ENCODE results near the gene ADRB1.

DNA sequence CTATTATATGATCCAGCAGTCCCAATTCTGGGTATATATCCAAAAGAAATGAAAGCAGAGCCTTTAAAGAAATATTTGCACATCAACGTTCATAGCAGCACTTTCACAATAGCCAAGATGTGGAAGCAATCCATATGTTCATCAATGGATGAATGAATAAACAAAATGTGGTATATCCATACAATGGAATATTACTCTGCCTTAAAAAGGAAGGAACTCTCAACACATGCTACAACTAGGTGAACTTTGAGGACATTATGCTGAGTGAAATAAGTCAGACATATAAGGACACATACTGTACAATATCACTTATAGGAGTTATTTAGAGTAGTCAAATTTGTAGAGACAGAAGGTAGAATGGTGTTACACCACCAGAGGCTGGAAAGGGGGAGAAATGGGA is 28.0 kb upstream of the ADRB1 start:
- TF ChIP-seq, protein P1, sequence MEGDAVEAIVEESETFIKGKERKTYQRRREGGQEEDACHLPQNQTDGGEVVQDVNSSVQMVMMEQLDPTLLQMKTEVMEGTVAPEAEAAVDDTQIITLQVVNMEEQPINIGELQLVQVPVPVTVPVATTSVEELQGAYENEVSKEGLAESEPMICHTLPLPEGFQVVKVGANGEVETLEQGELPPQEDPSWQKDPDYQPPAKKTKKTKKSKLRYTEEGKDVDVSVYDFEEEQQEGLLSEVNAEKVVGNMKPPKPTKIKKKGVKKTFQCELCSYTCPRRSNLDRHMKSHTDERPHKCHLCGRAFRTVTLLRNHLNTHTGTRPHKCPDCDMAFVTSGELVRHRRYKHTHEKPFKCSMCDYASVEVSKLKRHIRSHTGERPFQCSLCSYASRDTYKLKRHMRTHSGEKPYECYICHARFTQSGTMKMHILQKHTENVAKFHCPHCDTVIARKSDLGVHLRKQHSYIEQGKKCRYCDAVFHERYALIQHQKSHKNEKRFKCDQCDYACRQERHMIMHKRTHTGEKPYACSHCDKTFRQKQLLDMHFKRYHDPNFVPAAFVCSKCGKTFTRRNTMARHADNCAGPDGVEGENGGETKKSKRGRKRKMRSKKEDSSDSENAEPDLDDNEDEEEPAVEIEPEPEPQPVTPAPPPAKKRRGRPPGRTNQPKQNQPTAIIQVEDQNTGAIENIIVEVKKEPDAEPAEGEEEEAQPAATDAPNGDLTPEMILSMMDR (IDR thresholded peaks at IDR 0.05; ENCODE audit: poor library complexity), result no peak
- TF ChIP-seq EZH2phosphoT487 (IDR thresholded peaks at IDR 0.05; ENCODE audit: low read depth, severe bottlenecking, unreplicated experiment), result no peak

All from hepatocyte (in vitro differentiated cells).